Hepatocyte (in vitro differentiated cells): Measurements from ENCODE around the gene SERPINA12.

ENCODE experiments used
- EZH2 ChIP-seq: fragments of 200-600 bp; sonication (generic); IDR thresholded peaks from 2 replicates; pipeline ENCODE4 v1.6.1; 2016; ENCODE audit warnings: antibody characterized with exemption, mild to moderate bottlenecking, borderline replicate concordance
- EZH2phosphoT487 ChIP-seq: fragments of 200-600 bp; sonication (generic); IDR thresholded peaks from one replicate; pipeline ENCODE4 v1.6.1; 2018; ENCODE audit warnings: antibody characterized with exemption, mild to moderate bottlenecking, low read depth, moderate library complexity; ENCODE audit not compliant: unreplicated experiment, severe bottlenecking
- TF ChIP-seq, protein P1 (sequence below): fragments of 200-600 bp; sonication (generic); IDR thresholded peaks from 2 replicates; pipeline ENCODE4 v1.5.1; 2016; ENCODE audit warnings: antibody characterized with exemption, mild to moderate bottlenecking; ENCODE audit not compliant: poor library complexity

DNA sequence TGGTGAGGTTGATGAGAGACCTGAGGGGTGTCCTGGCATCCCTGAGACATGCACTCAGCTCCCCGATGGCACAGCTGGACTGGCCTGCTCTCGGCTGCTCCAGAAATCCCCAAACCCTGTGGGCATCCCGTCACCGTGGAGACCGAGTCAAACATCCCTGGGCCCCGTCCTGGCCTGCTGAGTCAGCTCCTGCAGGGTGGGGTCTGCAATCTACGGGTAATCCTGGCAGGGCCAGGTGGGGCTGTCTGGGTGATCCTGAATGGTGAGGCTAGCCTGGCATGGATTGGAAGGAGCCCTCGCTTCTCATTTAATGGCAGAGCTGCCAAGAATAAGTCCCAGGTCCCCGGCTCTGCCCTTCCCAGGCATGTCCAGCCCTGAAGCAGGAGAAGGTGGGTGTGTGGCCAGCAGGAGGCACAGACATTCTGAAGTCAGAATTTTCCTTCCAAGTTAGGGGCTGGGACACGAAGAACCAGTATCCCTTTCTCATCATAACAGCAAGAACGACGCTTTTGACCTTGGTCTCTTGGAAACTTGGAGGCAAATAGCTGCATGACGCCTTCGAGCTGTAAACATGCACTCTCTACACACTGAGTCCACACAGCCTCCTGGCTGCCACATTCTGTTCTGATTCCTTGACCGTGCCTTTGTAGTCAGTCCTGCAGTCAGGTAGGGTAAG is 34.3 kb upstream of the SERPINA12 start:
- TF ChIP-seq, protein P1, sequence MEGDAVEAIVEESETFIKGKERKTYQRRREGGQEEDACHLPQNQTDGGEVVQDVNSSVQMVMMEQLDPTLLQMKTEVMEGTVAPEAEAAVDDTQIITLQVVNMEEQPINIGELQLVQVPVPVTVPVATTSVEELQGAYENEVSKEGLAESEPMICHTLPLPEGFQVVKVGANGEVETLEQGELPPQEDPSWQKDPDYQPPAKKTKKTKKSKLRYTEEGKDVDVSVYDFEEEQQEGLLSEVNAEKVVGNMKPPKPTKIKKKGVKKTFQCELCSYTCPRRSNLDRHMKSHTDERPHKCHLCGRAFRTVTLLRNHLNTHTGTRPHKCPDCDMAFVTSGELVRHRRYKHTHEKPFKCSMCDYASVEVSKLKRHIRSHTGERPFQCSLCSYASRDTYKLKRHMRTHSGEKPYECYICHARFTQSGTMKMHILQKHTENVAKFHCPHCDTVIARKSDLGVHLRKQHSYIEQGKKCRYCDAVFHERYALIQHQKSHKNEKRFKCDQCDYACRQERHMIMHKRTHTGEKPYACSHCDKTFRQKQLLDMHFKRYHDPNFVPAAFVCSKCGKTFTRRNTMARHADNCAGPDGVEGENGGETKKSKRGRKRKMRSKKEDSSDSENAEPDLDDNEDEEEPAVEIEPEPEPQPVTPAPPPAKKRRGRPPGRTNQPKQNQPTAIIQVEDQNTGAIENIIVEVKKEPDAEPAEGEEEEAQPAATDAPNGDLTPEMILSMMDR, result no peak
- TF ChIP-seq EZH2 (no peak), EZH2phosphoT487 (no peak)
